HepG2 (cell line): ENCODE results near the gene COBLL1. TPM values are rescaled to one million over a fixed set of nuclear protein-coding genes. Genes with fewer than 3 reads are reported as not detected.

Experiments
- ATAC-seq: fragments of 200-7000 bp; cut with Tn5 transposase; 3 replicates; pipeline ENCODE4 v1.9.1; 2020; ENCODE audit warnings: mild to moderate bottlenecking, moderate library complexity
- BruUV-seq: library from RNA; stranded (reverse); fragments of 400-500 nt; replicated peaks from 2 replicates; lab custom pipeline; 2021; lab: Mats Ljungman, UMichigan
- CTCF ChIA-PET: fragments of 300-600 bp; formaldehyde crosslinking; extraction: SDS; loops from one replicate; lab custom pipeline; 2021; ENCODE audit warnings: low total read pairs, inconsistent platforms, low intra/inter-chr PET ratio; lab: Yijun Ruan, JAX
- POLR2A ChIA-PET: fragments of 350-600 bp; sonication (Branson Sonifier 250); formaldehyde crosslinking; loops from one replicate; lab custom pipeline; 2020; ENCODE audit warnings: antibody characterized with exemption, inconsistent platforms; lab: Yijun Ruan, JAX
- DNase-seq: peaks from one replicate; pipeline ENCODE4 v3.0.0-alpha.2; 2015; ENCODE audit warnings: low spot score
- FAIRE-seq: peaks from 3 replicates; lab custom pipeline; 2011; peaks lifted over from hg19 to GRCh38; lab: Jason Lieb, UNC
- H2AFZ ChIP-seq: one replicate; pipeline ENCODE4 v1.6.1; 2011; ENCODE audit warnings: low read length, inconsistent platforms
- H3K27ac ChIP-seq: fragments of 300-600 bp; 3 replicates; pipeline ENCODE4 v1.8.0; 2011; ENCODE audit warnings: mixed run types, mild to moderate bottlenecking, mixed read lengths, low read length, inconsistent platforms; ENCODE audit not compliant: insufficient read depth; ENCODE audit errors: extremely low read length
- H3K27me3 ChIP-seq, 2 experiments: fragments of 200-600 bp in 1 of 2; 2 replicates in 1 of 2; 3 replicates in 1 of 2; pipeline versions ENCODE4 v1.6.0 to v1.8.0; 2011; ENCODE audit warnings: low read length in 2 of 2, mild to moderate bottlenecking in 2 of 2, moderate library complexity in 2 of 2, inconsistent platforms in 1 of 2; ENCODE audit not compliant: insufficient read depth in 2 of 2, control insufficient read depth in 1 of 2
- H3K36me3 ChIP-seq, 2 experiments: fragments of 200-600 bp in 1 of 2; replicated peaks in 1 of 2; 2 replicates in 1 of 2; 3 replicates in 1 of 2; pipeline versions ENCODE4 v1.5.1 to v1.8.0; 2011; ENCODE audit warnings: low read length in 2 of 2, inconsistent platforms in 1 of 2; ENCODE audit not compliant: insufficient read depth in 2 of 2, control insufficient read depth in 1 of 2
- H3K4me1 ChIP-seq: 2 replicates; pipeline ENCODE4 v1.5.1; 2012; ENCODE audit warnings: low read length, inconsistent platforms; ENCODE audit not compliant: insufficient read depth
- H3K4me2 ChIP-seq: 2 replicates; pipeline ENCODE4 v1.6.0; 2011; ENCODE audit warnings: low read depth, low read length, inconsistent platforms
- H3K4me3 ChIP-seq, 3 experiments: fragments of 200-600 bp in 1 of 3; sonication (generic), shearing (Covaris generic) in 1 of 3; replicated peaks in 1 of 3; 2 replicates each; pipeline ENCODE4 v1.5.1; 2011 to 2016; ENCODE audit warnings: low read length in 3 of 3, inconsistent platforms in 2 of 3, low read depth in 2 of 3, mild to moderate bottlenecking in 2 of 3, control low read depth in 1 of 3, mixed read lengths in 1 of 3; ENCODE audit not compliant: insufficient read depth in 1 of 3
- H3K79me2 ChIP-seq: one replicate; pipeline ENCODE4 v1.6.1; 2011; ENCODE audit warnings: low read length, inconsistent platforms; ENCODE audit not compliant: insufficient read depth
- H3K9ac ChIP-seq: 2 replicates; pipeline ENCODE4 v1.6.0; 2011; ENCODE audit warnings: mild to moderate bottlenecking, low read depth, low read length, inconsistent platforms; ENCODE audit not compliant: insufficient read depth
- H3K9me3 ChIP-seq: 2 replicates; pipeline ENCODE4 v1.5.1; 2012; ENCODE audit warnings: mild to moderate bottlenecking, low read length
- H4K20me1 ChIP-seq: 2 replicates; pipeline ENCODE4 v1.6.0; 2011; ENCODE audit warnings: inconsistent platforms, mild to moderate bottlenecking, low read length, moderate library complexity; ENCODE audit not compliant: insufficient read depth
- ATF1 ChIP-seq: IDR thresholded peaks from 2 replicates; pipeline ENCODE4 v1.6.1; 2016; ENCODE audit warnings: mild to moderate bottlenecking, control low read depth
- FOXC1 ChIP-seq: sonication (generic); formaldehyde crosslinking; IDR thresholded peaks from 2 replicates; pipeline ENCODE4 v1.8.0; 2022; ENCODE audit warnings: mild to moderate bottlenecking, missing genetic modification reagents, borderline replicate concordance
- HOXA7 ChIP-seq: sonication (generic); formaldehyde crosslinking; IDR thresholded peaks from 2 replicates; pipeline ENCODE4 v1.8.1; 2022; ENCODE audit warnings: mild to moderate bottlenecking, missing genetic modification reagents, moderate library complexity
- NFYB ChIP-seq: sonication (generic); formaldehyde crosslinking; IDR thresholded peaks from 2 replicates; pipeline ENCODE4 v1.4.0; 2020; ENCODE audit warnings: missing genetic modification reagents
- PCBP2 ChIP-seq: fragments of 200-400 bp; formaldehyde crosslinking; optimal IDR thresholded peaks from 2 replicates; pipeline ENCODE3; 2018; ENCODE audit warnings: low read length, low read depth; ENCODE audit not compliant: poor library complexity, severe bottlenecking
- PHF21A ChIP-seq: sonication (generic); formaldehyde crosslinking; IDR thresholded peaks from 2 replicates; pipeline ENCODE4 v1.5.0; 2020; ENCODE audit warnings: mild to moderate bottlenecking, missing genetic modification reagents
- STAT6 ChIP-seq: sonication (generic); formaldehyde crosslinking; IDR thresholded peaks from 2 replicates; pipeline ENCODE4 v1.4.0; 2020; ENCODE audit warnings: missing genetic modification reagents, mild to moderate bottlenecking, borderline replicate concordance
- ZNF264 ChIP-seq: sonication (generic); formaldehyde crosslinking; IDR thresholded peaks from 2 replicates; pipeline ENCODE4 v1.4.0; 2020; ENCODE audit warnings: missing genetic modification reagents
- ZNF552 ChIP-seq: sonication (generic); formaldehyde crosslinking; IDR thresholded peaks from 2 replicates; pipeline ENCODE4 v1.9.0; 2022; ENCODE audit warnings: missing genetic modification reagents, mild to moderate bottlenecking, borderline replicate concordance
- WGBS: methylation state at CpG from one replicate; pipeline ENCODE4 v1.1.6; 2017; ENCODE audit warnings: low lambda C conversion rate; 5-methylcytosine and 5-hydroxymethylcytosine counted together
- in situ Hi-C: cut with HindIII; loops from 2 replicates; pipeline ENCODE4 v1.10.0; 2017; ENCODE audit warnings: low pct_unique_long_range_greater_than_20kb; ENCODE audit not compliant: extremely low pct_ligation_motif_present
- intact Hi-C: fragments of 100-400 bp; cut with micrococcal nuclease; formaldehyde crosslinking; loops from one replicate; pipeline ENCODE4 v1.10.0; 2022; ENCODE audit not compliant: unreplicated experiment
- polyA plus RNA-seq, 8 experiments: library from polyadenylated mRNA; depleted of rRNA in 3 of 8; stranded (reverse) in 7 of 8; unstranded in 1 of 8; fragments of >200 nt; fragmentation: Illumina TruSeq in 4 of 8; extraction: Trizol in 4 of 8; gene quantifications; 2 replicates each; pipeline versions ENCODE4 v1.2.1 to v1.2.3, GENCODE V29; 2011 to 2016; ENCODE audit warnings: low read depth in 4 of 8, missing spikeins in 1 of 8, mixed read lengths in 1 of 8; ENCODE audit not compliant: insufficient read depth in 1 of 8
- total RNA-seq, 5 experiments: library from RNA; depleted of rRNA; stranded (reverse); fragments of >200 nt; fragmentation: Illumina TruSeq; extraction: Trizol; gene quantifications; 2 replicates each; pipeline ENCODE4 v1.2.3, GENCODE V29; 2016; ENCODE audit warnings: low read depth in 1 of 5
- TF ChIP-seq, protein P1 (sequence below): IDR thresholded peaks from 2 replicates; pipeline ENCODE4 v1.6.1; 2016; ENCODE audit warnings: mild to moderate bottlenecking
- TF ChIP-seq, protein P2 (sequence below): sonication (generic); formaldehyde crosslinking; IDR thresholded peaks from 2 replicates; pipeline ENCODE4 v1.4.0; 2020; ENCODE audit warnings: missing genetic modification reagents

Gene COBLL1
- total and polyA plus RNA-seq, 2 of the 13 experiments (the other 11 are each of a cell fraction or from before 2014, with no cell fraction given): 32.6 to 86.8 TPM

DNA sequence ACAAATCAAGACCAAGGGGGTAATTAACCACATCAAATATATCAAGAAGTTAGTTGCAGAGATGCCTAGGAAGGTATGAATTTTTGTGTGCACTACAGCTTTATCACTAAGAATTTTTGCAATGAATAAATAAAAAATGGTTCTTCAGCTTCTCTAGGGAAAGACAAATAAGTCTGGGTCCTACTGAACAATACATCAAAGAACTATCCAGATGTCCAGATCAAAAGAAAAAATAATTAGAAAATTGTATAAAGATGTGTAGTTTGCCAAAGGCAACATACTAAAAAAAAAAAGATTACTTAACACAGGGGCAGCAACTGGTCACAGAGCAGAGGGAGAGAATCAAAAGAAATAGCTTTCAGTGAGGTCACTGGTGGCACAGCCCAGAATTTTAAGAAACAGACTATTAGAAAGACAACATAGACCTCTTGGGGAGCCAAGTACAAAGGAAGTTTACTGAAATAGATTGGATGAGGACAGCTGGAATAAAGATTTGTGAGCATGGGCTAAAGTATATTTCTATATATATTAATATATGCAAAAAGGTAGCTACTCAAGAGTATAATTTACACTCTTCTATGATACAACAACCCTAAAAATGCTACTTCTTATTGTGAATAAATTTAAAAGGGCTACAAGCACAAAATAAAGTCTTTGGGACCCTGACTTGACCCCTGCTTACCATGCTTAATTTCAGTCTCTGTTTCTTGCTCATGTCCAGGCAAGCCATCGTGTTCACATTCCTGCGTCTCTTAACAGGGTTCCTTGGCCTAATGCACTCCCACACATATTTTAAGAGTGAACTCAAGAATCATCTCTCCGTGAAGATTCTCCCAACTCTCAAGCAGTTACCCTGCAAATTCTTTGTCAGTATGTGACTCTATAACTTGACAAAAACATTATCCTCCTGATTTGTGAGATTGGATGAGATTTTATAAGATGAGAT is 121.4 kb downstream of the COBLL1 start:
- DNase-seq (no peak), ATAC-seq (no peak), FAIRE-seq (no peak)
- intact Hi-C loops (no loop called here), in situ Hi-C loops (no loop called here)
- POLR2A ChIA-PET: no interaction called here
- CTCF ChIA-PET: no interaction called here
- Histone ChIP-seq H3K79me2 (peaks cover 2% of the 10 kb centered on the region), H3K27me3 (no peaks in the 10 kb centered on the region), H3K9ac (no peak overlapping the region), H3K4me3 (no peak overlapping the region), H3K4me1 (peaks cover 18% of the 10 kb centered on the region), H2AFZ (no peak overlapping the region), H3K27ac (no peak overlapping the region), H4K20me1 (no peaks in the 10 kb centered on the region), H3K9me3 (no peaks in the 10 kb centered on the region), H3K4me2 (no peak overlapping the region), H3K36me3 (peaks cover 10 to 41% of the 10 kb centered on the region in 2 experiments)
- WGBS: 96% methylated on average over 3 of the region's 3 CpGs
- TF ChIP-seq HOXA7 (CRISPR knock-in tag) (no peak), ATF1 (CRISPR knock-in tag) (no peak), STAT6 (no peak), ZNF264 (CRISPR knock-in tag) (no peak), PHF21A (CRISPR knock-in tag) (no peak), FOXC1 (CRISPR knock-in tag) (no peak), PCBP2 (no peak), NFYB (CRISPR knock-in tag) (no peak), ZNF552 (CRISPR knock-in tag) (no peak)
- TF ChIP-seq, protein P1, sequence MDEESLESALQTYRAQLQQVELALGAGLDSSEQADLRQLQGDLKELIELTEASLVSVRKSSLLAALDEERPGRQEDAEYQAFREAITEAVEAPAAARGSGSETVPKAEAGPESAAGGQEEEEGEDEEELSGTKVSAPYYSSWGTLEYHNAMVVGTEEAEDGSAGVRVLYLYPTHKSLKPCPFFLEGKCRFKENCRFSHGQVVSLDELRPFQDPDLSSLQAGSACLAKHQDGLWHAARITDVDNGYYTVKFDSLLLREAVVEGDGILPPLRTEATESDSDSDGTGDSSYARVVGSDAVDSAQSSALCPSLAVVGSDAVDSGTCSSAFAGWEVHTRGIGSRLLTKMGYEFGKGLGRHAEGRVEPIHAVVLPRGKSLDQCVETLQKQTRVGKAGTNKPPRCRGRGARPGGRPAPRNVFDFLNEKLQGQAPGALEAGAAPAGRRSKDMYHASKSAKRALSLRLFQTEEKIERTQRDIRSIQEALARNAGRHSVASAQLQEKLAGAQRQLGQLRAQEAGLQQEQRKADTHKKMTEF (CRISPR knock-in tag): no peak
- TF ChIP-seq, protein P2, sequence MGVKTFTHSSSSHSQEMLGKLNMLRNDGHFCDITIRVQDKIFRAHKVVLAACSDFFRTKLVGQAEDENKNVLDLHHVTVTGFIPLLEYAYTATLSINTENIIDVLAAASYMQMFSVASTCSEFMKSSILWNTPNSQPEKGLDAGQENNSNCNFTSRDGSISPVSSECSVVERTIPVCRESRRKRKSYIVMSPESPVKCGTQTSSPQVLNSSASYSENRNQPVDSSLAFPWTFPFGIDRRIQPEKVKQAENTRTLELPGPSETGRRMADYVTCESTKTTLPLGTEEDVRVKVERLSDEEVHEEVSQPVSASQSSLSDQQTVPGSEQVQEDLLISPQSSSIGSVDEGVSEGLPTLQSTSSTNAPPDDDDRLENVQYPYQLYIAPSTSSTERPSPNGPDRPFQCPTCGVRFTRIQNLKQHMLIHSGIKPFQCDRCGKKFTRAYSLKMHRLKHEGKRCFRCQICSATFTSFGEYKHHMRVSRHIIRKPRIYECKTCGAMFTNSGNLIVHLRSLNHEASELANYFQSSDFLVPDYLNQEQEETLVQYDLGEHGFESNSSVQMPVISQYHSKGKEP (CRISPR knock-in tag): no peak
- no TSS peak for BruUV-seq
